Hepatocyte (in vitro differentiated cells): ENCODE measurements around the gene OCEL1.

Experiments
- EZH2 ChIP-seq: fragments of 200-600 bp; sonication (generic); IDR thresholded peaks from 2 replicates; pipeline ENCODE4 v1.6.1; 2016; ENCODE audit warnings: antibody characterized with exemption, mild to moderate bottlenecking, borderline replicate concordance
- EZH2phosphoT487 ChIP-seq: fragments of 200-600 bp; sonication (generic); IDR thresholded peaks from one replicate; pipeline ENCODE4 v1.6.1; 2018; ENCODE audit warnings: antibody characterized with exemption, mild to moderate bottlenecking, low read depth, moderate library complexity; ENCODE audit not compliant: unreplicated experiment, severe bottlenecking
- TF ChIP-seq, protein P1 (sequence below): fragments of 200-600 bp; sonication (generic); IDR thresholded peaks from 2 replicates; pipeline ENCODE4 v1.5.1; 2016; ENCODE audit warnings: antibody characterized with exemption, mild to moderate bottlenecking; ENCODE audit not compliant: poor library complexity

- no peak for TF ChIP-seq EZH2
- TF ChIP-seq, protein P1, sequence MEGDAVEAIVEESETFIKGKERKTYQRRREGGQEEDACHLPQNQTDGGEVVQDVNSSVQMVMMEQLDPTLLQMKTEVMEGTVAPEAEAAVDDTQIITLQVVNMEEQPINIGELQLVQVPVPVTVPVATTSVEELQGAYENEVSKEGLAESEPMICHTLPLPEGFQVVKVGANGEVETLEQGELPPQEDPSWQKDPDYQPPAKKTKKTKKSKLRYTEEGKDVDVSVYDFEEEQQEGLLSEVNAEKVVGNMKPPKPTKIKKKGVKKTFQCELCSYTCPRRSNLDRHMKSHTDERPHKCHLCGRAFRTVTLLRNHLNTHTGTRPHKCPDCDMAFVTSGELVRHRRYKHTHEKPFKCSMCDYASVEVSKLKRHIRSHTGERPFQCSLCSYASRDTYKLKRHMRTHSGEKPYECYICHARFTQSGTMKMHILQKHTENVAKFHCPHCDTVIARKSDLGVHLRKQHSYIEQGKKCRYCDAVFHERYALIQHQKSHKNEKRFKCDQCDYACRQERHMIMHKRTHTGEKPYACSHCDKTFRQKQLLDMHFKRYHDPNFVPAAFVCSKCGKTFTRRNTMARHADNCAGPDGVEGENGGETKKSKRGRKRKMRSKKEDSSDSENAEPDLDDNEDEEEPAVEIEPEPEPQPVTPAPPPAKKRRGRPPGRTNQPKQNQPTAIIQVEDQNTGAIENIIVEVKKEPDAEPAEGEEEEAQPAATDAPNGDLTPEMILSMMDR: no peak
- no peak for TF ChIP-seq EZH2phosphoT487
These were observed 17.3 kb downstream of the OCEL1 start for GRCh38 chr19:17243211-17243829.
